B cell (primary cell): Measurements from ENCODE around the gene SPAG5. TPM values are rescaled to one million over a fixed set of nuclear protein-coding genes. Genes with fewer than 3 reads are reported as not detected.

Experiments
- ATAC-seq: fragments of 200-7000 bp; cut with Tn5 transposase; one replicate; pipeline ENCODE4 v1.10.0; 2021; ENCODE audit warnings: low read depth, mild to moderate bottlenecking, moderate number of reproducible peaks, moderate library complexity
- CTCF ChIA-PET: fragments of 350-600 bp; sonication (Branson Sonifier 250); formaldehyde crosslinking; loops from one replicate; lab custom pipeline; 2021; ENCODE audit warnings: antibody characterized with exemption, inconsistent platforms; lab: Charles Lee
- POLR2A ChIA-PET: fragments of 350-600 bp; sonication (Branson Sonifier 250); formaldehyde crosslinking; loops from one replicate; lab custom pipeline; 2021; ENCODE audit warnings: antibody characterized with exemption; lab: Charles Lee
- DNase-seq: peaks from one replicate; pipeline ENCODE4 v3.0.0; 2013
- H2AFZ ChIP-seq: 2 replicates; pipeline ENCODE4 v1.6.1; 2012; ENCODE audit warnings: mild to moderate bottlenecking, low read depth, low read length; ENCODE audit not compliant: insufficient read depth, poor library complexity, severe bottlenecking
- H3K27ac ChIP-seq, 2 donors: 1 replicate in 1 of 2; 2 replicates in 1 of 2; pipeline ENCODE4 v1.5.1; 2012 to 2013; ENCODE audit warnings: low read length in 2 of 2, mild to moderate bottlenecking in 2 of 2, moderate library complexity in 1 of 2
- H3K27me3 ChIP-seq, 4 experiments: fragments of 200-600 bp in 1 of 4; sonication (generic) in 1 of 4; replicated peaks in 1 of 4; 1 replicate in 2 of 4; 2 replicates in 2 of 4; pipeline versions ENCODE4 v1.6.1 to v1.7.0; 2013 to 2016; ENCODE audit warnings: low read length in 3 of 4, mild to moderate bottlenecking in 2 of 4, mixed read lengths in 1 of 4, moderate library complexity in 1 of 4; ENCODE audit not compliant: insufficient read depth in 4 of 4, control insufficient read depth in 3 of 4; ENCODE audit errors: control extremely low read depth in 1 of 4
- H3K36me3 ChIP-seq, 2 experiments: replicated peaks in 1 of 2; 1 replicate in 1 of 2; 2 replicates in 1 of 2; pipeline versions ENCODE4 v1.6.1 to v1.7.1; 2013; ENCODE audit warnings: low read length in 1 of 2; ENCODE audit not compliant: insufficient read depth in 2 of 2, control insufficient read depth in 1 of 2; ENCODE audit errors: control extremely low read depth in 1 of 2, extremely low read depth in 1 of 2
- H3K4me1 ChIP-seq, 2 donors: fragments of 200-600 bp in 1 of 2; sonication (generic) in 1 of 2; 1 replicate in 1 of 2; 2 replicates in 1 of 2; pipeline versions ENCODE4 v1.5.1 to v1.6.1; 2013 to 2017; ENCODE audit warnings: low read length in 2 of 2; ENCODE audit not compliant: control insufficient read depth in 2 of 2, insufficient read depth in 2 of 2
- H3K4me2 ChIP-seq: replicated peaks from 2 replicates; pipeline ENCODE3; 2012; ENCODE audit warnings: mild to moderate bottlenecking, low read depth, low read length; ENCODE audit not compliant: poor library complexity, severe bottlenecking
- H3K4me3 ChIP-seq, 5 experiments: fragments of 200-600 bp in 1 of 5; sonication (generic) in 1 of 5; 1 replicate in 3 of 5; 2 replicates in 2 of 5; pipeline versions ENCODE4 v1.5.1 to v1.7.0; 2011 to 2016; ENCODE audit warnings: low read length in 4 of 5, mild to moderate bottlenecking in 4 of 5, low read depth in 2 of 5, control low read depth in 1 of 5, moderate library complexity in 1 of 5; ENCODE audit not compliant: insufficient read depth in 1 of 5; ENCODE audit errors: control extremely low read depth in 1 of 5, extremely low read depth in 1 of 5
- H3K79me2 ChIP-seq: fragments of 200-600 bp; sonication (generic); one replicate; pipeline ENCODE4 v1.6.0; 2016; ENCODE audit warnings: low read length; ENCODE audit not compliant: control insufficient read depth, insufficient read depth
- H3K9ac ChIP-seq: fragments of 200-600 bp; sonication (generic); 2 replicates; pipeline ENCODE4 v1.6.1; 2017; ENCODE audit warnings: mild to moderate bottlenecking, low read length, moderate library complexity
- H3K9me3 ChIP-seq, 3 donors: one replicate each; pipeline versions ENCODE4 v1.6.1 to v1.7.1; 2013; ENCODE audit warnings: low read length in 2 of 3; ENCODE audit not compliant: control insufficient read depth in 2 of 3, insufficient read depth in 1 of 3; ENCODE audit errors: control extremely low read depth in 1 of 3
- H4K20me1 ChIP-seq: 2 replicates; pipeline ENCODE4 v1.6.0; 2012; ENCODE audit warnings: mild to moderate bottlenecking, low read length; ENCODE audit not compliant: insufficient read depth, control insufficient read depth, poor library complexity, severe bottlenecking
- H3K27ac Mint-ChIP-seq: one replicate; pipeline ENCODE4 v1.8.0; 2021; ENCODE audit warnings: mixed read lengths
- H3K27me3 Mint-ChIP-seq: one replicate; pipeline ENCODE4 v1.8.0; 2021; ENCODE audit warnings: mixed read lengths
- H3K4me1 Mint-ChIP-seq: one replicate; pipeline ENCODE4 v1.8.0; 2021; ENCODE audit warnings: mixed read lengths
- H3K4me3 Mint-ChIP-seq: one replicate; pipeline ENCODE4 v1.8.0; 2021; ENCODE audit warnings: mixed read lengths
- H3K9me3 Mint-ChIP-seq: one replicate; pipeline ENCODE4 v1.8.0; 2022; ENCODE audit warnings: mixed read lengths; ENCODE audit not compliant: insufficient read depth
- CTCF ChIP-seq: fragments of 200-600 bp; IDR thresholded peaks from one replicate; pipeline ENCODE4 v1.8.0; 2022; ENCODE audit warnings: antibody characterized with exemption, mild to moderate bottlenecking
- EZH2 ChIP-seq: IDR thresholded peaks from 2 replicates; pipeline ENCODE4 v1.6.1; 2012; ENCODE audit warnings: borderline replicate concordance, low read depth, mild to moderate bottlenecking, moderate library complexity, low read length; ENCODE audit not compliant: insufficient read depth, poor library complexity, severe bottlenecking
- WGBS: methylation state at CpG from one replicate; pipeline ENCODE4 v1.1.5; 2013; ENCODE audit warnings: missing lambda C conversion rate; ENCODE audit not compliant: insufficient coverage; 5-methylcytosine and 5-hydroxymethylcytosine counted together
- intact Hi-C: fragments of 100-400 bp; cut with micrococcal nuclease; formaldehyde crosslinking; loops from one replicate; pipeline ENCODE4 v1.10.0; 2022
- polyA plus RNA-seq: library from polyadenylated mRNA; depleted of rRNA; stranded (reverse); fragments of >200 nt; gene quantifications from 2 replicates; pipeline ENCODE4 v1.2.3, GENCODE V29; 2012
- total RNA-seq, 2 donors: library from RNA; stranded (reverse); fragments of 120-200 nt in 1 of 2; gene quantifications; 1 replicate in 1 of 2; 2 replicates in 1 of 2; pipeline versions ENCODE4 v1.2.3 to v1.2.4, GENCODE V29; 2013 to 2022

Gene SPAG5
- total and polyA plus RNA-seq, 2 donors (not counting 1 experiment from before 2014, with no cell fraction given) = 4.7 to 8.0 TPM

- peaks cover 5 to 49% of the 10 kb centered on the region in 2 experiments for H3K36me3 ChIP-seq
- no peak overlapping the region for H3K27ac Mint-ChIP-seq
- TF ChIP-seq CTCF = no peak
- TF ChIP-seq EZH2 = no peak
- no peaks in the 10 kb centered on the region for H3K9me3 ChIP-seq
- no peaks in the 10 kb centered on the region for H3K9me3 Mint-ChIP-seq
- DNase-seq (no peak), ATAC-seq (no peak)
- ChIA-PET POLR2A (no interaction called here), CTCF (no interaction called here)
- no peaks in the 10 kb centered on the region for H3K27me3 ChIP-seq
- no peak overlapping the region for H3K27ac ChIP-seq
- no peak overlapping the region for H3K4me3 Mint-ChIP-seq
- H2AFZ ChIP-seq = no peak overlapping the region
- peaks cover 40% of the 10 kb centered on the region for H4K20me1 ChIP-seq
- H3K79me2 ChIP-seq = peaks cover 63% of the 10 kb centered on the region
- no peak overlapping the region for H3K9ac ChIP-seq
- 100% methylated on average over 1 of the region's 3 CpGs for WGBS
- H3K4me1 Mint-ChIP-seq = peaks cover 24% of the 10 kb centered on the region
- peaks cover 21 to 29% of the 10 kb centered on the region in 2 donors for H3K4me1 ChIP-seq
- H3K4me3 ChIP-seq = no peak overlapping the region
- no peaks in the 10 kb centered on the region for H3K27me3 Mint-ChIP-seq
- H3K4me2 ChIP-seq = no peak overlapping the region
- intact Hi-C loops = no loop called here
Measured at GRCh38 chr17:28563475-28563874, 35.4 kb downstream of the SPAG5 start.

- Mint-ChIP-seq H3K27me3 (no peaks in the 10 kb centered on the region), H3K27ac (no peak overlapping the region), H3K9me3 (no peaks in the 10 kb centered on the region), H3K4me1 (peaks cover 25% of the 10 kb centered on the region), H3K4me3 (no peak overlapping the region)
- ATAC-seq (no peak), DNase-seq (no peak)
- H3K79me2 ChIP-seq = peaks cover 34% of the 10 kb centered on the region
- H4K20me1 ChIP-seq = peaks cover 21% of the 10 kb centered on the region
- no peak overlapping the region for H3K4me2 ChIP-seq
- ChIA-PET POLR2A (no interaction called here), CTCF (interaction anchor here (0.6 to 2.2 kb wide), 4 partner anchors 20 to 61 kb away, joined by 3 to 7 read pairs (median 4); partner anchors contain the start of gene SPAG5)
- peaks cover 24 to 62% of the 10 kb centered on the region in 2 experiments for H3K36me3 ChIP-seq
- no peak overlapping the region for H2AFZ ChIP-seq
- intact Hi-C loops = no loop called here
- 94% methylated on average over 2 of the region's 3 CpGs for WGBS
- no peaks in the 10 kb centered on the region for H3K9me3 ChIP-seq
- no peak for TF ChIP-seq EZH2
- TF ChIP-seq CTCF = no peak
- H3K27ac ChIP-seq = no peak overlapping the region
- H3K4me1 ChIP-seq = peaks cover 24 to 25% of the 10 kb centered on the region in 2 donors
- no peaks in the 10 kb centered on the region for H3K27me3 ChIP-seq
- no peak overlapping the region for H3K9ac ChIP-seq
- no peak overlapping the region for H3K4me3 ChIP-seq
Measured at GRCh38 chr17:28555022-28555421, 43.8 kb downstream of the SPAG5 start.
